Right cardiac atrium (tissue), 5 donors: Measurements from ENCODE around the gene CD63. TPM values are rescaled to one million over a fixed set of nuclear protein-coding genes. Genes with fewer than 3 reads are reported as not detected.

ENCODE experiments used
- ATAC-seq, 2 donors: fragments of 200-7000 bp; cut with Tn5 transposase; one replicate each; pipeline versions ENCODE4 v1.8.0 to v1.9.1; 2020; ENCODE audit warnings: moderate library complexity in 2 of 2, mild to moderate bottlenecking in 1 of 2
- DNase-seq, 3 donors: peaks; one replicate each; pipeline ENCODE4 v3.0.0-alpha.2; 2020
- H3K27ac ChIP-seq: one replicate; pipeline ENCODE4 v1.5.1; 2013; ENCODE audit warnings: mild to moderate bottlenecking, low read length, control low read depth, moderate library complexity
- H3K27me3 ChIP-seq: one replicate; pipeline ENCODE4 v1.6.1; 2013; ENCODE audit not compliant: control insufficient read depth, insufficient read depth
- H3K4me1 ChIP-seq: one replicate; pipeline ENCODE4 v1.6.1; 2013; ENCODE audit warnings: low read length; ENCODE audit not compliant: control insufficient read depth, insufficient read depth
- H3K4me3 ChIP-seq: one replicate; pipeline ENCODE4 v1.5.1; 2013; ENCODE audit warnings: low read length, control low read depth
- H3K9me3 ChIP-seq: one replicate; pipeline ENCODE4 v1.6.1; 2013; ENCODE audit warnings: low read length; ENCODE audit not compliant: control insufficient read depth
- WGBS: extraction: QIAGEN DNeasy Blood & Tissue Kit; methylation state at CpG from one replicate; pipeline ENCODE4 v1.1.7; 2013; 5-methylcytosine and 5-hydroxymethylcytosine counted together
- intact Hi-C, 4 donors: fragments of 100-400 bp; cut with DNase I; formaldehyde crosslinking; loops; one replicate each; pipeline versions ENCODE4 v1.11.0 to v1.14.0; 2022 to 2023
- polyA plus RNA-seq: library from polyadenylated mRNA; stranded (reverse); fragments of 200-250 nt; gene quantifications from one replicate; pipeline ENCODE4 v1.2.3, GENCODE V29; 2013
- total RNA-seq, 4 donors: library from RNA; stranded (reverse); fragmentation: NEBNext Ultra II Directional; extraction: Animal tissue kit (Norgen Biotek cat#: 25700); gene quantifications; one replicate each; pipeline ENCODE4 v1.2.1, GENCODE V29; 2021
- donor health status: healthy with polysubstance abuse.
- donor health status: DM: no; HTN: yes; CAD: no.
- donor health status: DM: no; HTN: no; CAD: no.
- donor health status: DM: no; HTN: yes; CAD: no; lungs with severe emphysema.
- donor health status: DM: yes; HTN: yes; CAD: no.

Gene CD63
- total and polyA plus RNA-seq, 5 donors: 1,076 to 1,430 (median 1,301) TPM

- 40% methylated on average over 6 of the region's 6 CpGs for WGBS
- Histone ChIP-seq H3K4me1 (peaks cover 10% of the 10 kb centered on the region), H3K9me3 (no peaks in the 10 kb centered on the region), H3K27me3 (no peaks in the 10 kb centered on the region), H3K4me3 (peak overlapping the region; percentile 81), H3K27ac (peak overlapping the region; percentile 95)
- intact Hi-C loops: no loop called here
- peak; percentile 57 to 82 (median 78) for DNase-seq
- peak; percentile 1 to 9 for ATAC-seq
Measured at GRCh38 chr12:55703901-55704761, 24.7 kb downstream of the CD63 start.

GRCh38 chr12:55703288-55703687 lies 25.5 kb downstream of the CD63 start:
- 54% methylated on average over 2 of the region's 2 CpGs for WGBS

GRCh38 chr12:55702861-55703260 lies 25.9 kb downstream of the CD63 start:
- H3K27ac ChIP-seq: peak overlapping the region; percentile 95
- no peak overlapping the region for H3K4me3 ChIP-seq
- intact Hi-C loops: no loop called here
- no peaks in the 10 kb centered on the region for H3K9me3 ChIP-seq
- H3K4me1 ChIP-seq: peaks cover 8% of the 10 kb centered on the region
- no peaks in the 10 kb centered on the region for H3K27me3 ChIP-seq
- peak in 1 of 3 donors; percentile 58 for DNase-seq
- peak in 1 of 2 donors; percentile 0 for ATAC-seq
- WGBS: 83% methylated on average over 8 of the region's 8 CpGs

More at GRCh38 chr12:55703288-55703687, 25.5 kb downstream of the CD63 start:
- intact Hi-C loops: no loop called here
- peak overlapping the region; percentile 95 for H3K27ac ChIP-seq
- DNase-seq (peak; percentile 54 to 69 (median 62)), ATAC-seq (peak; percentile 23 to 24)
- peaks cover 10% of the 10 kb centered on the region for H3K4me1 ChIP-seq
- peak overlapping the region; percentile 81 for H3K4me3 ChIP-seq
- no peaks in the 10 kb centered on the region for H3K27me3 ChIP-seq
- no peaks in the 10 kb centered on the region for H3K9me3 ChIP-seq

- Histone ChIP-seq H3K27me3 (no peaks in the 10 kb centered on the region), H3K27ac (peak overlapping the region; percentile 62), H3K9me3 (no peaks in the 10 kb centered on the region), H3K4me3 (no peak overlapping the region), H3K4me1 (peaks cover 6% of the 10 kb centered on the region)
- WGBS: 79% methylated on average over 21 of the region's 21 CpGs
- intact Hi-C loops: no loop called here
- DNase-seq (peak in 2 of 3 donors; percentile 48 to 56), ATAC-seq (no peak)
Measured at GRCh38 chr12:55700255-55701018, 28.4 kb downstream of the CD63 start.

- 68% methylated on average over 5 of the region's 5 CpGs for WGBS
- ATAC-seq: no peak
- Histone ChIP-seq H3K27me3 (no peaks in the 10 kb centered on the region), H3K4me1 (peaks cover 6% of the 10 kb centered on the region), H3K27ac (no peak overlapping the region), H3K4me3 (no peak overlapping the region), H3K9me3 (no peaks in the 10 kb centered on the region)
- intact Hi-C loops: no loop called here
- DNase-seq: peak in 1 of 3 donors; percentile 14
Measured at GRCh38 chr12:55699471-55700055, 29.2 kb downstream of the CD63 start.

- ATAC-seq: no peak
- Histone ChIP-seq H3K27me3 (no peaks in the 10 kb centered on the region), H3K4me3 (no peak overlapping the region), H3K27ac (no peak overlapping the region), H3K4me1 (peaks cover 6% of the 10 kb centered on the region), H3K9me3 (no peaks in the 10 kb centered on the region)
- DNase-seq: peak in 2 of 3 donors; percentile 32 to 39
- intact Hi-C loops: no loop called here
- WGBS: 90% methylated on average over 1 of the region's 1 CpG
Measured at GRCh38 chr12:55698965-55699364, 29.8 kb downstream of the CD63 start.

GRCh38 chr12:55698241-55698955 lies 30.4 kb downstream of the CD63 start:
- H3K9me3 ChIP-seq: no peaks in the 10 kb centered on the region
- H3K4me1 ChIP-seq: peaks cover 1% of the 10 kb centered on the region
- ATAC-seq (no peak), DNase-seq (peak in 2 of 3 donors; percentile 27 to 37)
- no peak overlapping the region for H3K4me3 ChIP-seq
- intact Hi-C loops: no loop called here
- H3K27me3 ChIP-seq: no peaks in the 10 kb centered on the region
- H3K27ac ChIP-seq: no peak overlapping the region
- WGBS: 91% methylated on average over 16 of the region's 16 CpGs

GRCh38 chr12:55697686-55698085 lies 31.1 kb downstream of the CD63 start:
- no peaks in the 10 kb centered on the region for H3K27me3 ChIP-seq
- WGBS: 86% methylated on average over 7 of the region's 7 CpGs
- no peak overlapping the region for H3K4me3 ChIP-seq
- intact Hi-C loops: no loop called here
- peak in 1 of 3 donors; percentile 18 for DNase-seq
- no peaks in the 10 kb centered on the region for H3K9me3 ChIP-seq
- no peak for ATAC-seq
- H3K27ac ChIP-seq: no peak overlapping the region
- no peaks in the 10 kb centered on the region for H3K4me1 ChIP-seq

- no peak for ATAC-seq
- Histone ChIP-seq H3K4me1 (no peaks in the 10 kb centered on the region), H3K27ac (no peak overlapping the region), H3K9me3 (no peaks in the 10 kb centered on the region), H3K27me3 (no peaks in the 10 kb centered on the region), H3K4me3 (no peak overlapping the region)
- peak in 2 of 3 donors; percentile 33 to 47 for DNase-seq
- 84% methylated on average over 19 of the region's 19 CpGs for WGBS
- intact Hi-C loops: no loop called here
Measured at GRCh38 chr12:55696796-55697462, 31.9 kb downstream of the CD63 start.

GRCh38 chr12:55696141-55696540 lies 32.7 kb downstream of the CD63 start:
- no peaks in the 10 kb centered on the region for H3K4me1 ChIP-seq
- DNase-seq (peak in 1 of 3 donors; percentile 33), ATAC-seq (no peak)
- intact Hi-C loops: no loop called here
- H3K9me3 ChIP-seq: no peaks in the 10 kb centered on the region
- 88% methylated on average over 6 of the region's 6 CpGs for WGBS
- no peaks in the 10 kb centered on the region for H3K27me3 ChIP-seq
- no peak overlapping the region for H3K4me3 ChIP-seq
- H3K27ac ChIP-seq: no peak overlapping the region
